Activated CD4-positive, alpha-beta T cell treated with anti-CD3 and anti-CD28 coated beads, Interleukin-2, amount 50 U/mL, for 16 hours (primary cell): ENCODE data around the gene SETD3.
A peak's percentile ranks its signal among the peaks of the same experiment; 100 is the strongest.

Source experiments
- DNase-seq: peaks from one replicate; pipeline ENCODE4 v3.0.0-alpha.2; 2020

Gene SETD3

DNA sequence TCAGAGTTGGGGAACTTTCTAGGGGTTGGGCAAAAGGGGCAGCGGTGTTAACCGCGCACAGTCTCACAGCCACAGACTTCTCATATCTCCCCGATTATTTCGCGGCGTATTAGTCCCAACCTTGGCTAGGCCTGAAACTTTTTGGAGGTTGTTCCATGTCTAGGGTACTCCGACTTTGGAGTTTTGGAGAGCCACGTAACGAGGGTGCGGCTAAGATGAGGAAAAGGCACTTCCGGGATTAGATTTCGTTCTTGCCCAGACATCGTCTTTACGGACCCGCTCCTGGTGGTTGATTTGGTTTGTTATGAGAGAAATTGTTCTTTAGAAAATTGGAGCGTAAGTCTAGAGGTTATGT lies 1.1 kb upstream of the SETD3 start:
- DNase-seq = peak; percentile 33

DNA sequence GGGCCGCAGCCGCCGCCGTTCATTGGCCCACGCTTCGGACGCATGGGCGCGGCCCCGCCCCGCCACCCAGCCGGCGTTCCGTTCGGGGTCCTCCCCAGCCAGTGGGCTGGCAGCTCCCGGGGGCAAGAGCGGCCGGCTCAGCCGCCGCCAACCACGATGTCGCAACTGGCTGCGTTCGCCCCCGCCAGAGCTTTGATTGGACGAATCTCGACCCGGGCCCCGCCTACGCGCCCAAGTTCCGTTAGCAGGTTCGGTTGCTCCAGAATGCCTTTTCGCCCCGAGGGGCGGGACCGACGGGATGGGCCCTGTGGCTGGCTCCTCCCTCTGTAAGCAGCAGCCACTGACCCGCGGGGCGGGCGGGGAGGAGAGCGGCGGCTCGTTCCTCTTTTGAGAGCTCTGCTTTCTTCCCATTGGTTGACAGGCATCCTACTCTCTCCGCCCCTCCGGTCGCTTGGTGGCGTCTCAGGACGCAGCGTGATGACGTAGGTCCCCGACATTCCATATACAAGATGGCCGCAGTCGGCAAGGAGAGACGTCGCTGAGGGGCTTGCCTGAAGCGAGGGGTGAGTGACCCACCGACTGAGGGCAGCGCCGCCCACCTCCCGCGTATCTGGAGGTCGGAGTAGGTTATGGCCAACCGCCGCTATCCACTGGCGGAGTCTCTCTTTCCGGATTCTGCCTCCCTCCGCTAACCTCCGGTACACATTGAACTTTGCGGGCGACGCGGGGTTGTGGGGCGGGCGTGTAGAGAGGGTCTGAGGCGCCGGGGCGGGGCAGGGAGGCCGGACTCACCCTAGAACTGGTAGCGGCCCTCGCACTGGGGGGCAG lies 472 bp upstream of the SETD3 start, which contains the start of gene CCNK:
Gene CCNK, plus strand, starts transcription at position 493 of the 828 bp plus-strand sequence. CDS start 11,269 bp downstream, outside the sequence.
- peak; percentile 100 for DNase-seq

DNA sequence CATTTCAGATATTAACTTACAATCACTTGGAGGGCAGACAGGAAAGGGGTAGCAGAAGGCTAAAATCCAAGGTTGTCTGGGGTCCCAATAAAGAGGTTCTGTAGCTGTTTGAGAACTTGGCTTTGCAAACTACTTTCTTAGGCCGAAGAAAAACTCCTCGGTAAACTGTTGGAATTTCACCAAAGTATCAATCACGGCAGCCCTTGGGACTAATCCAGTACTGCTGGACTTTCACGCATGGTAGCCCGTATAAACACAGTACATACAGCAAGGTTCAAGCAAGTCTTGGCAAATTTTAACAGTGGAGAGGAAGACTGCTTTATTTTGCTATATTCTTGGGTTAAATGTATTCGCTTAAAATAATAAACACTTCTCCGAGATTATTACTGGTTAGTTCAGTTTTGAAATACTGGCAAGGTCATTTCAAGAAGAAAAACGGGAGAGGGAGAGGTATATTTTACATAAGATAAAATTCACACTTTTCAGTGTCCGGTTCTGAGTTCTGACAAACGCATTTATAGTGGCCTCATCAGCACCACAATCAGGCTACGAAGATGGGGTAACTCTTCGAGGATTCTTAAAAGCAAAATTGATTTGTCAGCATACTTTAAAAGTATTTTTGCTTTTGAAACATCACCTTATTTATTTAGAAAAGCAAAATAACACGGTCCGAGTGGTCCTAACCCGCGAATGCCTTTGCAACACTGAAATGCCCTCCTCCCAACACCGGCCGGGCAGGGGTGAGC lies 1.3 kb downstream of the SETD3 start:
- no peak for DNase-seq

DNA sequence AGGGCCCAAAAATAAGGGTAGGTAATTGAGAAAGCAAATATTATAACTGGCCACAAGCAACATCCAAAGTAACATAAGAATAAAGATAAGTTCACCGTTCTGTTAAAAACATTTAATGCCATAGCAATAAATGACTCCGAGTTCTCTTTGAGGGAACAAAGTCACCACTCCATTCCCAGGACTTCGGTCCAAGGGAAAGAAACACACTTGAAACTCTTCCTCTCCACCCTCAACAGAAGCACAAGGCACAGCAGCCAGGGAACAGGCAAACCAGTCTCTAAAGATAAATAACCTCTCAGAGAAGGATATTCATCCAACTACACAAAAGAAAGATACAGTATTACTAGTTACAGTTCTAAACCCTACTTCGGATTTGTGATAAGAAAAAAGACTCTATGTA lies 2.5 kb downstream of the SETD3 start:
- no peak for DNase-seq

DNA sequence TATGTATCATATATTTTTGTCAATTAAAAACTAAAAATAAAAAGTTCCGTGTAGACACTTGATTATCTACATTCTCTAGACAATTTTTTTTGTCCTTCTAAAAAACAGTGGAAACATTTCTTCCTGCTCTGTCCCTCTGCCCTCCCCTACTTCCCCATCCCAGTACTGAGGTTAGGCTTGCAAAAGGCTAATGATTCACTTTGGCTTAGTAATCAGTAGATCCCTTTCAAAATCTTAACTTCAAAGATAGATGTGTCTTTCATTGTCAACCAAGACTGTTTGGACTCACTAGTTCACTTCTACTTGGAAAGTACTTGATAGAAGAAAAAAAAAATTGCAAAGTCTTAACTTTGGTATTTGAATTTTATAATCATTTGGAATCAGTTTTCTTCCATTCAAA lies 3.8 kb downstream of the SETD3 start:
- DNase-seq = no peak

DNA sequence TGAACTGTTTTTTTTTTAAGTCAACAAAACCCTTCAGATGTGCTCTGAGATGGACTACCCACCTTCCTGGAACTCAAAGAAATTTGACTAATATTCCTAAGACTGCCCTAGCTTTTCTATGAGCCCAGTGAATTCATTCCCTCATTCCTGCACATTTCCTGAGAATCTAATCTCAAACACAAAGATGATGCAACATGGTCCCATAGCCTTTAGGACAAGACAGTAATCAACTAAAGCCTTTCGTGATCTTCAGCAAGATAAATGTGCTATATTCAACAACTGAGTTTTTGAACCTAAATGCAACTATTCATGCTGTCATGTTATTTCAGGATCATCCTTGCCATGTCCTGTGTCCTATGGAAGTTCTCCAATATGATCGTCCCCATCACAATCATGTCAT lies 5.0 kb downstream of the SETD3 start:
- no peak for DNase-seq

DNA sequence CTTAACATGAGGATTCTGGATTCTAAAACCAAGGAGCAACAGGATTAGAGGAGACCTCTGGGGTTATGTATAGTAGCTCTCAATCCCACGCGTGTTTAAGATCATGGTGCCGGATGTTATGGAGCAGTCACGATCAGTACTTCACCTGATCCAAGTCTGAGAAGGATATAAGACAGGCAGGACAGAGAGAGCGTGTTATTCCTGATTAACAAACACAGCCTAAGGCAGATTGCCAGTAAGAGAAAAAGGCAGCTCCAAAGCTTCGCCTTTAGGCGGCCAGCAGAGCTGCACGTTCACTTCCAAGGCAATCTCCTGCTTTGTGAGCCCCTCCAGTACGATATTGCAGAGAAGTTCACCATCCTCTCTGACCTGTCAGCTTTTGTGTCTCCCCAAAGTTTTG lies 5.5 kb downstream of the SETD3 start:
- DNase-seq = no peak

DNA sequence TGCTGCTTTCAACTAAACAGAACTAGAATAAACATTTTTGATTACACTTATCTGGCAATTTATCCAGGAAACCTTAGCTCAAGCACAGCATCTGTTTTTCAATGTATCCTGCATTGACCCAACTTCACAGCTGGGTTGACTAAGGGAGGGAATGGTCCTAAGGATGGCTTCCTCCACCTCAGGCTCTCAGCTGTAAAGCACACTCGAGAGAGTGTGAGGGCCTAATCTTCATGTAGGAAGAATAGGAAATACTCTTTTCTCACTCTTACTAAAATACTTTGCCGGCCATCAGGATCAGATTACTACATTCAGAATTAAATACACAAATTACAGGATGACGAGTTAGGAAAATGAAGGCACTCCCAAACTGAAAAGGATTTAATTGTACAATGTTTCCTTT lies 7.2 kb downstream of the SETD3 start:
- no peak for DNase-seq

DNA sequence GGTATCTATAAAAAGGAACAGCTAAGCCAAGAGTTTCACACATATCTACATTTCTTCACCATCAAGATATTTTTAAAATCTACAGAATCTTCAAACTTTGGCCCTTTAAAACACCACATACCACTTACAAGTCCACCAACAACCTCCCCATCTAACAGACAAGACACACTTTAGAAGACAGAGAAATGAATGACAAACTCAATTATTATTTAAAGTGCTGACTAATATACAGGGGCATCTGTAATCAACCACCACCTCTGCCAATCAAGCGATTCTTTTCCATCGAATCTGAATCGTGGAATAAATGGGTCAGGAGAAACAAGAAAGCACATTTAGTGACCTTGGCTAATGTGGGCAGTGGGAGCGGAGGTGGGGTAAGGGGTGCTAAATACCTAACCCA lies 7.7 kb downstream of the SETD3 start:
- no peak for DNase-seq

DNA sequence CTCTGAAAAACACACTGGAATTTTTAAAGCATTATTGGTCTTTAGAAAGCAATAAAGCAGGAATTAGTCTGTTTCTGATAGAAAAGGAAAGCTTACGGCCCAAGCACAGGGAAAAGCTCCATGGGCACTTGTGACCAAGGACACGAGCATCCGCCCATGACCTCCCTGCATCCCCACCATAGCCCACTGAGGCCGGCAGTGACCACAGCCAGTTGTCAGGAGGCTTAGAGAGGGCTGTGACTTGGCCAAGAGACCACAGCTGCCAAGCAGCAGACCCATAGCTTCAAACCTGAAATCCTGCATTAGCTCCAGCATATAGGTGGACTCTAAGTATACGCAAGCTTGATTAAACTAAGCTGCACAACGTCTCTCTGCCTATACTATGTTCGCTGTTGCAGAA lies 8.9 kb downstream of the SETD3 start:
- DNase-seq = no peak

DNA sequence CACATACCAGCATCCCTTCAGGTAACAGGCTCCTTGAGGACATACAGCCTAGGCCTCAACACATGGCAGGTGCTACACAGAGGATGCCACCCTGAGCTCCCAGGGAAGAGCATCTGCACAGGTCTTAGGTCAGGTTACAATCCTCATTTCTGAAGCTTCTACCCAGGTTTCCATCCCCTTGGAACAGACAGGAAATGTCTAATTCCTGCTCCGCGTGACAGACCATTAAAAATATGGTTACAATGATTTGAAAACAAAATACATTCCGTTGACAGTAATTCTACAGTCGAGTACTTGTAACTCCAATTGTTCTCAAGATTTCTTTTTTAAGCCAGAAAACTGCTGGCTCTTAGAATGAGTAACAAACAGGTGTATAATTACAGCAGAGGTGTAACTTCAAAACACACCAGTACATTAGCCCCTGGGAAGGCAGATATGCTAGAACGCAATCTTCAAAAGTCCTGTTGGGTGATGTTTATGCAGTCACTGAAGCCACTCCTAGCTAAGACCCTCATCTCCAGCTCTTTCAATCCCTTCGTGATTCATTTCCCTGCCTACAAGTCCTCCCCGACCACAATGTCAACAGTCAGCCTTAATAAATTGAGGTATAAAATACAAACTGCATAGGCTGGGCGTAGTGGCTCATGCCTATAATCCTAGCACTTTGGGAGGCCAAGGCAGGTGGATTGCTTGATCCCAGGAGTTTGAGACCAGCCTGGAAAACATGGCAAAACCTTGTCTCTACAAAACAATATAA lies 11.6 kb downstream of the SETD3 start:
- DNase-seq = no peak

DNA sequence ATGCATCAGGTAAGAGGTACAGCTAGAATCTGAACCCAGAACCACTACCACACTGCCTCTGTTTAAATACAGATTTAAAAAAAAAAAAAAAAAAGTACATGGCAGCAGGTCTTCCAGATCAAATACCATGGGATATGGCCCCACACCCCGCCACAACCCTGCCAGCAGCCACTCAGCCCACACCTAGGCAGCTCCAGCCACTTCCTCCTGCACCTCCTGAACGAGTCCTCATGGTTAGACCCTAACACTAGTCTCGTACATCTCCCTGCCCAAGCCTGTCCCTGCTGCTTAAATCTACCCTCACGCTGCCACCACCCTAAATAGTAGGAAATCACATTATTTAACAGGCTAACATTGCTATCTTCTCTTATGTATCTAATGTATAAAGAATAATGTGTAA lies 12.6 kb downstream of the SETD3 start:
- no peak for DNase-seq

DNA sequence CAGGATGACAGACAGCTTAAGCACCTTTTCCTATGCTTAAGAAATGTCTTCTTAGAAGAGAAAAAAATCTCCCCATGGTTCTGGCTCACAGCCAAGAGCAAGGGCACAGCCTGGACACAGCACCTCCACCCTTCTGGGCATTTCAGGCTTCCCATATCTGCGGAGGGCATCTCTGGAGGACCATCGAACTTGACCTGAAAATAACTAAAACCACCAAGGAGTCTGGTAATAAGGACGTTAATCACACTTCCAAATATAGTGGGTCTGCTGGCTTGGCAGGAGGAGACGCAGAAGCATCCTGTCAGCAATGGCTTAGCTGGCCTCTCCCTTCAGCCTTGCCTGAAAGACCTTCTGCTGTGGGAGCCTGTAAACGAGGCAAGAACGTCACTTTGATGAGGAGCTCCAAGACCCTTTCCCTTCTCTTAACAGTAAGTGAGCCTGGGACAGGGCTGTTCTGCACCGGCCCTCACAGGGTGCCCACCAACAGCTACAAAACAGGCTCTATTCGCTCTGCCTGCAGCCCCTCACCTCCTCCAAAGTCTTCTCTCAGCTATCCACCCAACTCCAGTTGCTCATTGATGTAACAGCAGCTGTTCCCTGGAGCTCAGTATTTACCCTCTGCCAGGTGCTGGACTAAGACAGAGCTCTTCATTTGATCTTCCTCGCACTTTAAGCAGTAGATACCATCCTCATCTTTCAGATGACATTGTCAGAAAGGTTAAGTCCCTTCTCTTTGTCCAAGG lies 13.2 kb downstream of the SETD3 start:
- no peak for DNase-seq

DNA sequence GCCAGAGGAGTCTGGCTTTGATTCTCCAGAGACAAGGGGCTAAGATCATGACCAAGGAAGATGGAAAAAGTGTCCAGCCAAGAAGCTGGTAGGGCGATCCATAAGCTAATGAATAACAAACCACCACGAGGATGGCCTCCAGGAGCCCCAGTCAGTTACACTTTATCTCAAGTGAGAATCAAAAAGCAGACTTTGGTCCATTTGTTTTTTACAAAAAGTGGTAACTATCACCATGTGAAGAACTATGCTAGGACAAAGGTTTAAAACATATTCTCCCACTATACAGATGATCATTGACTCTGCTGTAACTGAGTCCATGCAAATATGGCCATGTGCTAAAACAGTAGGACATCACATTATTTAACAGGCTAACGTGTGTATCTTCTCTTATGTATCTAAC lies 13.9 kb downstream of the SETD3 start:
- DNase-seq = no peak

DNA sequence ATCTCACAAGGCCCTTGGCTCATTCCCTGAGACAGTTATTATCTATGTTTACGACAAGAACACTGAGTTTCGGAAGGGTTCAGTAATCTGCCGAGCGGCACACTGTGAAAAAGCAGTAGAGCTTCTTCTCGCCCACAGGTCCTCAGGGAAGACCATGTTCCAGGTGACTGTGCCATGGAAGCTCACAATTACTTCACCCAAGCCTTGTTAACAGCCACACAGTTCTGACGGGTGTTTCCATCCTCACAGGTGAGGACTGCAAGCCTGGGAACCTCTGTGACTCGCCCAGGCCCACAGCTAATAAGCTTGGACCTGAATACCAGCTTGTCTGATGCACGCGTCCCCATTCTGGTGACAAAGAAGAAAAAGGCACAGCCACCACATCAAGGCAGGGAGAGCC lies 15.4 kb downstream of the SETD3 start:
- DNase-seq = no peak

DNA sequence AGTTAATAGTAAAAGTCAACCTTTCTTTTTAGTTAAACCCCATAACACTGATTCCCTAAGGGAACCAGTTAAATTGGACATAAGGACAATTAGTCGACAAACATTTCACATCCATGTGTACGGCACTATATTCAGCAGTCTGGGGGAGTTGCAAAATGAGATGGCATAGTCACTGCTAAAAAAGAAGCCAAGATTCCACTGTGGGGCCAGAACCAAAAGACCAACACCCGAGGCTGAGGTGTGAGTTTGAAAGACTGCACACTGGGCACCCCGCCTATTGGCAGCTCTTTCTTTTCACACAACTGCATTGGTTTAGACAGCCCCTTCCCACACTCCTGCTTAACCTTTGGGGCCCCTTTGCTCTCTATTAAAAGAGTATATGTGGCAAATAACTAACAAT lies 16.7 kb downstream of the SETD3 start:
- no peak for DNase-seq

DNA sequence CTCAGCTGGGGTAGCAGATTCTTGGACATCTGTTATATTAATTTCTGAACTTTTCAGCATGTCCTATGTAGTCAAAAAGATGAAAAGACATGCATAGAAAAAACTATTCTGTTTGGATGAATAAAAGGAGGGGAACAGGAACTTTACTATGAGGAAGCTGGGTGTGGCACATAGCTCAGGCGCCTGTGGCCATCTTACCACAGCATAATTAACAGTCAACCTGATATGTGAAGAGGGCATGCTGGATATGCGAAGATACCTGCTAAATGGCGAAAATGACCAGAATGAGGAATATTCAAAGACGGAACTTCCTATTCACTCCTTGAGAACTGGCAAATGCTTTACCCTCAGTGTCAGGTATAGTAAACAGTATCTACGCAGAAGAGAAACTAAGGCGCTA lies 18.4 kb downstream of the SETD3 start:
- no peak for DNase-seq

DNA sequence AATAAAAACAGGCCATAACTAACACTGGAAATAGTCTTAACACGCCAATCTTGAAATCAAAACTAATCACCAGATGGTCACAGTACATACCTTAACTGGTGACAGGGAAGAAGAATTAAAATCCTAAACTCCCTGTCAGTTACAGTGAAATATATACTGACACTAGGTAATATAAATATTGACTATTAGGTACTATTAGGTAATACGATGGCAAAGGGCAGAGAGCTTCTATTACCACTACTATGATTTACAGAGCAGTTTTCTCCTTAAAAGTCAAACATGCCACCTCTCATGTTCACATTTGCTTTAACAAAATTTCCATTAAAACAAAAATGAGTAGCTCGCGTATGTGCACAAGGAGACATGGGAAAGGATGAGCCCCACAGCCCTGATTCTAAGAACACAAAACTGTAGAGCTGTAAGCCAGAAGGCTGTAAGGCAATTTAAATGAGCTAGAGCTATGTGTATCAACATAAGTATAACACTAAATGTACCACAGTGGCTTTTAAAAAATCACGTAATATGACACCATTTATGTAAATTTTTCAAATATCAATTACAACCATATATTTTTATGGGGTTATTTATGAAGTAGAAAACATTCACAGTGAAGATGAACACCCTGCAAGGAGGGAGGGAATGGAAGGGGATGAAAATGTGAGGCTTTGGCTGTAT lies 19.1 kb downstream of the SETD3 start:
- DNase-seq = no peak

DNA sequence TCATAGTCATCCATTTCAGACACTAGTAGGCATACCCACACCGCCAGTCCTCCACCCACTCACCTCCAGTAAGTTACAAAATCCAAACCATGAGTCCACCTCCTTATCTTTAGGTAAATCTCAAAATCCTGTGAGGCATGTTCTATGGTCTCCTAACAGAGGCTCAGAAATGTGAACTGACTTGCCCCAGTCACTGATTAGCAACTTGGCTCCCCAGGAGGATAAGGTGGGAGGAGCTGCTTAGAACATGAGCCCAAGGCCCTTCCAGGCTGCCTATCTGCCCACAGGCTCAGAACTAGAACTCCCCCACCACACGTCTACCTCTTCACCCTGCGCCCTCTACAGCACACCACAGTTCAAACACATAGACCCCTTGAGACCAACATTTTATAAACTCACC lies 19.9 kb downstream of the SETD3 start:
- DNase-seq = no peak

DNA sequence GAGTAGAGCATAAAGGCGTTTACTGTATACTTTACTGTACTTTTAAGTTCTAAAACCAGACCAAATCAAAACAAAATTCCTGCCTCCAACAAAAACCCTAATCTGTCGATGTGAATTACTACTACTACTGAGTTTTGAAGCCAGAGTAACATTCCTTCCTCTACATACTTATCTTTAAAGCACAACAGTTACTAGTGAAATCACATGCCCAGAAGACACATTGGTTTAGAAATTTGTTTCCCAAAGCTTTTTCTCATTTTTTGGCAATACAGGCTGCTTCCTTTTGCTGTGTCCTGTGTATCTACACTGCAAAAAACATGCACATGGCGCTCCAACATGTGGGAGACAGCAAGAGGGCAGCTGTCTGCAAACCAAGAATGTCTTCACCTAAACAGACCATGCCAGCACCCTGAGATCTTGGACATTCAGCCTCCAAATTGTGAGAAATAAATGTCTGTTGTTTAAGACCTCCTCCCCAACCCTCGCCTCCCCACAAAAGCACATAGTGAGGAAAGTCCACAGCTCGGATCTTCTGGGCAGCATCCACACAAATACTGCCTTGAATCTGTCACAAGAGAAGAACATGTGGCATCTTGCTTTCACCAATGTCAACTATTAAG lies 21.1 kb downstream of the SETD3 start:
- no peak for DNase-seq

DNA sequence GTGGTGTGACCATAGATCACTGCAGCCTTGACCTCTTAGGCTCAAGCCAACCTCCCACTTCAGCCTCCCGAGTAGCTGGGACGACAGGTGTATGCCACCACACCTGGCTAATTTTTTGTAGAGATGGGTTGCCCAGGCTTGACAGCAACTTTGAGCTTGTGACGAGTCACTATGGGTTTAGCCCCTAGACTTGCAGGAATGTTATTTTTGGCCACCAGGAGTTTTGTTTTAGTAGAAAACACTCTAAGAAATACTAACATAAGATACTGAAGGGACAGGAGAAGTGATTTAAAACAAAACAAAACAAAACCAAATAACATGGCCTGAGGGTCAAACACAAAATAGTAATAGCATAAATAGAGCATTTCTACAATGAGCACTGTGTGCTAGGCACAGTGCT lies 26.4 kb downstream of the SETD3 start:
- DNase-seq = no peak

DNA sequence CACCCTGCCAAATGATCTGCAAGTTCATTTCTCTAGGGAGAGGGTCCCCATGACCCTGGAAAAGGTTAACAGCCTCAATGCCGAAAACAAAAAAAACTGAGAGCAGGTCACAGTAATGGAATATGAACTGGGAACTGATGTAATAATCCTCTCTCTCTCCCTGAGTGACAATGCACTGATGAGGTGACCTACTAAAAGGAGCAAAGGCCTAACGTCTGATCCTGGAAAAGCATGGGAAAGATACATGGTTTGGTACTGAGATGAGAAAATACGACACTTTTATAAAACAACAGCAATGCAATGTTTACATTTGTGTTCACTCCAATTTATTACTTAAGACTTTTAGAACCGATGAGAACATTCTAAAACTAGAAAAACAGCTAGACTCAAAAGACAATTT lies 27.7 kb downstream of the SETD3 start:
- DNase-seq = no peak
